Left hindlimb (tissue), 1 donor: ENCODE data around the gene SMCP.

Experiments used
- DNase-seq: peaks from one replicate; pipeline ENCODE4 v3.0.0-alpha.2; 2018

SMCP gene

DNA sequence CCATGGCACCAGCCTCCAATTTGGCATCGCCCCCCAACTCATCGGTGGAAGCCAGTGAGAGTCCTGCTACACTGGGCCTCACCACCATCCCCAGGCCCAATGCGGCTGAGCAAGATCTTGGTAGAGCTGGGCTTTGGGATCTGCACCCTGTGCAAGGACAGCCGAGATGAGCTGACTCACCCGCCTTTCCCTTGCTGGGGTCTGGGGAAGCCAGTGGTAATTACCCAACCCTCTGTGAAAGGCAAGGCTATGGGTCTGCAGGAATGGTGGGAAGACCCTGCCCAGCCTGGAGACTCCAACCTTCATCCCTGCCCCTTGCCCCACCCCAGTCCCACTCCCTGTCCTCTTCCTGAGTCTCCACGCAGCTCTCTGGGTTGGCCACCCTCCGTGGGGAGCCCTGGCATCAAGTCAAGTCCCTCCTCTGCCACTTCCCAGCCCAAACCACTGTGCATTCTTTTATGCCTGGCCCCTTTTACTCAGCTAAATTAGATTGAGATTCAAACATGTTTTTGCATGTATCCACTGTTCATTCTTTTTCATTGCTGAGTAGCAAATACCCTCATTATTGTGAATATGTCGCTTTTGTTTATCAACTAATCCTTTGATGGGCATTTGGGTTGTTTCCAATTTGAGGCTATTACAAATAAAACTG, 8.8 kb downstream of the SMCP start:
- no peak for DNase-seq

DNA sequence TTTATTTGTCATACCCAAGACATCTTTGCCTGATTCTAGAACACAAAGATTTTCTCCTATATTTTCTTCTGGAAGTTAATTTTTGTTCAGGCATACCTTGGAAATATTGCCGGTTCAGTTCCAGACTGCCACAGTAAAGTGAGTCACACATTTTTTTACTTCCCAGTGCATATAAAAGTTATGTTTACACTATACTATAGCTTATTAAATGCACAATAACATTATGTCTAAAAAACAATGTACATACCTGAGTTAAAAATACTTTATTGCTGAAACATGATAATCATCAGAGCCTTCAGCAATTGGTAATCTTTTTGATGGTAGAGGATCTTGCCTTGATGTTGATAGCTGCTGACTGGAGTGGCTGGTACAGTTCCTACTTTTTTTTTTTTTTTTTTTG, 10.0 kb downstream of the SMCP start:
- no peak for DNase-seq

DNA sequence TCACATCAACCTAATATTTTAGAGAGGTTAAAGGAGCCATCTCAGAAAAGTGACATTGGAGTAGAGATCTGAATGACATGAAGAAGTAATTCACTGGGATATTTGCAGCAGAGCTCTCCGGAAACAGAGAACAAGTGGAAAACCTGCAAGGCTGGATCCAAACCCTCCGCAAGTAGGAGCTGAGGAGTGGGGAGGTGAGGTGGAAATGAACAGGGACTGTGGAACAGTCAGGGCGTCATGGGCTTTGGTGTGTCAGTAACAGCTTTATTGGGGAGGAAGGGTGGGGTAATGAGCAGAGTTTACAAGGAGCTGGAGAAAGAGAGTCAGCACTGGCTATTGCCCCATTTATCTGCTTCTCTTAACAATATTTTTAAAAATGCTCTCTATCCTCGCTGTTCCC, 20.9 kb downstream of the SMCP start:
- no peak for DNase-seq

DNA sequence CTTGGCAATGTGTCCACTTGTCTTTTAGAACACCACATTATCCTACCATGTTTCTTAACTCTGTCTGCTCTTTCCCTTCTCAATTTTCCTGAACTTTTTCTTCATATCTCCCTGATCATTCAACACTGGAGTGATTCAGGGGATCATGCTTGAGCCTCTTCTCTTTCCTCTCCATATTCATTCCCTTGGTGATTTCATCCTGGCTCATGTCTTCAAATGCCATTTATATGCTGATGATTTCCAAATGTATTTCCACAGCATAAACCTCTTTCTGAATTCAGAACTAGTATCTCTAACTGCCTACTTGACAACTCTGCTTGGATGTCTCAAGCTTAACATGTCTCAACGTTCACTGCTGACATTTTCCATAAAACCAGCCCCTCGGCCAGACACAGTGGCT, 21.8 kb downstream of the SMCP start:
- DNase-seq: no peak

DNA sequence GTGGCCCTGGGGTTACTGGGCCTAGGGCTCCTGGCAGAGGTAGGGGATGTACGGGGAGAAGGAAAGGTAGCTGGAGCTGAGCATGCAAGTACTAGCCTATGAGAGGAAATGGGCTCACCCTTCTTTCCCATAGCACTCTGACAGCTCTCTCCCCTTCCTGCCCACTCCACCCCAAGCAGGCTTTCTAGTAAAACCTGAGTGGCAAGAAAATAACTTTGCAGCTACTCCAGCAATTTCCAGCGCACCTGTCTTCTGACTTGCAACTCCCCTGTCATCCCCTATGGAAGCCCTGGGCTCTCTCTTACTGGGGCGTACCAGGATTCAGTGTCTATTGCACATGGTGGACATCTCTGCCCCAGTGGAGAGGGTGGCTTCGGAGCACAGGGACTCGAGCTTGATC, 23.5 kb downstream of the SMCP start:
- DNase-seq: no peak

DNA sequence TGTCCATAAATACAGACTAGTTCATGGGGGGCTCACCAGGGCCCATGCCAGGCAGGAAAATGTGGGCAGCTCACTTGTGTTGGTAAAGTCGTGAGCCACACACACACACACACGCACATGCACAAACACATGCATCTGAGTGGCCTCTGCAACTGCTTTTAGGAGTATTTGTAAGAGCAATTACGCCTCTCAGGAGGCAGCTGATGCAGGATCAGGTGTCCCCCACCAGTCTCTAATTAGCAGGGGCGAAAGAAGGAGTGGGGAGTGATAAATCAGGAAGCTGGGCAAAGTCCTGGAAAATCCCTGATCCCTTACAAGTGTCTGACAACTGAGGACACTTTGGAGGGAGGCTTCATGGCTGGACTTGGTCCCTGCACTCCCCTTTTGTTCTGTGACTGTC, 24.5 kb downstream of the SMCP start:
- DNase-seq: no peak

DNA sequence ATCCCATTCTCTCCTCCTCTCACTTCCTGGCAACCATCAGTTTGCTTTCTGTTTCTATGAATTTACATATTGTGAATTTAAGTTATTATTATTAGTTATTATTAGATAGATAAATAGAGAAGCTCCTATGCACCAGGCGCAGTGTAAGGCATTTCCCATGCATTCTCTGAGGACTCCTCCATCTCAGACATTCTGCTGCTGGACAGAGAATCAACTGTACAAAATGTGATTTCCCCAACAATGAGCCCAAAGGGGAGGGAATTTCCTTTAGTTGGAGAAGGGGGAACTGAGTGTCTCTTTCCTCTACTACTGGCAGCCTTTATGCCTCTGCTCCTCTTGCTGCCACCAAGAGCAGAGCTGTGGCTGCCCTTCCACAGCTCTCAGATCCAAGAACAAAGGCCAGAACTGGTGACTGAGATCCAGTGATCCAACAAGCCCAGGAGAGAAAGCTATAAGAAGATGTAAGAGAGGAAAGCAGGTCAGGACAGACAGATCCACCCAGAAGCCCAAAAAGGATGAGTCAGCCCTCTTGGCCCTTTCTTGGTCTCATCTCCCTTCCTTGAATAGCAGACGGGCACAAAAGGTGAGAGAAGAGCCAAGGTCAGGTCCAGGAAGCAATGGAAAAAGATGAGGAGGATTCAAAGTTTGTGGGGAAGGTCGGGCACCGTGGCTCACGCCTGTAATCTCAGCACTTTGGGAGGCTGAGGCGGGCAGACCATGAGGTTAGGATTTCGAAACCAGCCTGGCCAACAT, 26.7 kb downstream of the SMCP start:
- DNase-seq: no peak

DNA sequence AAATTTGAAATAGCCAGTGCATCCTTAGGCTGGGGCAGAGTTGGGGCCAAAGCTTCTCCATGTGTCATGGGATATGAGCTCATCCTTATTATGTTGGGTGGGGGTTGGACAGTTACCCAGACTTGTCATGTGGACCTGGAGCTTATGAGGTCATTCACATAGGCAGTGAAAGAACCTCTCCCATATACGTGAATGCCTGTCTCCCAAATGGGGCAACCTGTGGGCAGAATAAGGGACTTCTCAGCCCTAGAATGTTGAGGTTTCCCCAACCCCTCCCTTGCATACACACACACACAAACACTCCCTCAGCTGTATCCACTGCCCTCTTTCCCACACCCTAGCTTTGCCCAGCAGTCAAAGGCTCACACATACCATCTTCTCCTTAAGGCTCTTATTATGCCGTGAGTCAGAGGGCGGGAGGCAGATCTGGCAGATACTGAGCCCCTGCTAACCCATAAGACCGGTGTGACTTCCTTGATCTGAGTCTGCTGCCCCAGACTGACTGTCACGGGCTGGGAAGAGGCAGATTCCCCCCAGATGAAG, 28.0 kb downstream of the SMCP start:
- no peak for DNase-seq

DNA sequence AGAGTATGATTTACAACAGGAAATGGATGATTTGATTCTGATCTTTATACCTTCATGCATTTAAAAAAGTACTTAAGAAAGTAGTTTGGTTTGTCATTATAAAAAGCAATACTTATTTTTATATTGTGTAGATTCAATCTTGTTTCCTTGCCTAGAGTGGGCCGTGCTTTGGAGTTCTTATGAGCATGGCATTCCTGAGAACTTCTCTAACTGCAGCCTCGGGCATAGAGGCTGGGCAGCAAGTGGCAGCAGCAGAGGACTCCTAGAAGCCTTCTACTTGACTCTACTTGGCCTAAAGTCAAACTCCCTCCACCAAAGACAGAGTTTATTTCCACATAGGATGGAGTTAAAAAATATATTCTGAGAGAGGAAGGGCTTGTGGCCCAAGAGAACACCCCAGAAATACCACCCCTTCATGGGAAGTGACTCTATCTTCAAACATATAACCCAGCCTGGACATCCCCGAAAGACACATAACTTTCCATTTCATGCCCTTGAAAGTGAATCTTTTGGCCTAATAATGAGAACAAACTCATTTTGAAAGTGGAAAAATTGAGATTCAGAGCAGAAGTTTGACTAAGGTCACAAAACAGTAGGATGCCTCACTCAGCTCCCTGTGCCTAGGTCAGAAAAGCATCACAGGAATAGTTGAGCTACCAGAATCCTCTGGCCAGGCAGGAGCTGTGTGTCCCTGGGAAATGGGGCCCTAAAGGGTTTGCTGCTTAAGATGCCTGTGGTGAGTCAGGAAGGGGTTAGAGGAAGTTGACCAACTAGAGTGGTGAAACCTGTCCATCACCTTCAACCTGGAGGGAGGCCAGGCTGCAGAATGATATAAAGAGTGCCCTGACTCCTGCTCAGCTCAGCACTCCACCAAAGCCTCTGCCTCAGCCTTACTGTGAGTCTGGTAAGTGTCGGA, 29.8 kb downstream of the SMCP start, which contains the start of gene IVL:
Gene IVL, plus strand, starts transcription at position 861 of the 916 bp plus-strand sequence. CDS start 1,252 bp downstream, outside the sequence.
- DNase-seq: no peak

DNA sequence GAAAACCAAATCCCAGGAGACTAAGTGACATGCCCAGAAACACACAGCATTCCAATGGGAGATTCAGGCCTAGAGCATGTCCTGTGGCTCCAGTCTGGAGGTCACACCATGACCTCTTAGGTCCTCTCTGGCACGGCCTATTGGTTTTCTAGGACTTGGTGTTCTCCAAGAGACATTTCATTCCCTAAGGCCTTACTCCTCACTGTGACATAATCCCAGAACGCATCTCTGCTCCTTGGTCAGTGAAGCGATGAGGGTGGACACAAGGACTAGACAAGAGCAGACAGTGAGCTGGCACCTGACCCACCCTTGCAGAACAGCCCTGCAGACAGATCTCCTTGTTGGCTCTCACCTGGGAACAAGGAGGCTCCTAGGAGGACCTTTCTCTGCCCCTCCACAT, 31.1 kb downstream of the SMCP start:
- DNase-seq: no peak

DNA sequence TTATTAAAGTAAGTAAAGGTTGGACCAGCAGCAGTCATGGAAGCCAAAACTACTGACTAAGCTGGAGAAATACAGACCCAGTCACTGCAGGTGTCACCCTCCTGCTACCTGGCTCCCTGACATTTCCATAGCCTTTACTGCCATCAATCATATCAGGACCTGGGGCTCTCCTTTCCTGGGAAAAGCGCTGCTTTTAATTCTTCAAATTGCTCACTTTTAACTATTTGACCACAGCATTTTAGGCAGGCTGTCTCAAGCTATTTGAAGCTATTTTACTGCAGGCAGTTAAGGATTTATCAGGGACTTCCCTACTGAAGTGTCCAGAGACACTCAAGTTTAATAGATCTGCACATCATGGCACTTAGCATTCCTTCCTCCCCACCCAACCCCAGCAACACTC, 34.3 kb downstream of the SMCP start:
- DNase-seq: no peak

DNA sequence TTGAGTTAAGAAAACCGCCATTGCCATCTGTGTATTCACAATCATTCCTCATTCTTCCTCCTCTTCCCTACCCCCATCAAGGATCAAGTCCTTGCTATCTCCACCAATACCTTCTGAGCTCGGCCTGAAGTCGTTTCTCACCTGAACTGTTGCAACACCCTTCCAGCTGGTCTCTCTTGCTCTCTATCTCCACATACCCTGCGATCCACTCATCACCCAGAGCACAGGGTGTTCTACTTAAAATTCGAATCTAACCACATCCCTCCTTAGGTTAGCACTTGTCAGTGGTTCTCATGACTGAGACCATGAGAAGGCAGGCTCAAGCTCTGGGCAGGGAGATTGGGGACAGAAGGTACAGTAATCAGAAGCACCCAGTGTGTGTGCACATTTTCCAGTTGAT, 34.8 kb downstream of the SMCP start:
- DNase-seq: no peak

DNA sequence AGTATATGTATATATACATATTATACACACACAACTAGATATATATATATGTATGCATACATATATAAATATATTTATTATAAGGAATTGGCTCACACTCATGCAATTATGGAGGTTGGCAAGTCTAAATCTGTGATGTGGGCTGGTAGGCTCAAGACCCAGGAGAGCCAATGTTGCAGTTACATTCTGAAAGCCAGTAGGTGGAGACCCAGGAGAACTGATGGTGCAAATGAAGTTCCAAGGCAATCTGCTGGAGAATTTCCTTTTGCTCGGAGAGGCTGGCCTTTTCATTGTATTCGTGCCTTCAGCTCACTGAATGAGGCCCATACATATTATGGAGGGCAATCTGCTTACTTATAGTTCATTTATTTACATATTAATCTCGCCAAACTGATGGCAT, 39.7 kb downstream of the SMCP start:
- DNase-seq: no peak

DNA sequence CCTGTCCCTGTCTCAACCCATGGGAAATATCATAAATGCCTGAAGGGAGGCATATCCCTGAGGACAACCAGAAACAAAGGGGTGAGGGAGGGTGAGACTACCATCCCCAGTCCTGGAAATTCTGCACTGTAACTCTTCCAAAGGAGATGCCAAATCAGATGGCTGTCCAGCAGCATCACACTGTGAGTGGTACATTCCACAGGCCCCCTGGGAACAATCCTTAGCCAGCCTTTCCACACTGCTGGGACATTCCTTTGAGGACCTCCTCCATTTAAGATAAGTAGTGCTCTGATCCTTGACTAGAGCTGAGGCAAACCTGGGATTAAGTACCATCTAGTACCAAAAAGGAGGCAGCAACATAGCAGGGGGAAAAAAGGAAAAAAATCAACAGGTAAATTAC, 40.9 kb downstream of the SMCP start:
- DNase-seq: no peak

DNA sequence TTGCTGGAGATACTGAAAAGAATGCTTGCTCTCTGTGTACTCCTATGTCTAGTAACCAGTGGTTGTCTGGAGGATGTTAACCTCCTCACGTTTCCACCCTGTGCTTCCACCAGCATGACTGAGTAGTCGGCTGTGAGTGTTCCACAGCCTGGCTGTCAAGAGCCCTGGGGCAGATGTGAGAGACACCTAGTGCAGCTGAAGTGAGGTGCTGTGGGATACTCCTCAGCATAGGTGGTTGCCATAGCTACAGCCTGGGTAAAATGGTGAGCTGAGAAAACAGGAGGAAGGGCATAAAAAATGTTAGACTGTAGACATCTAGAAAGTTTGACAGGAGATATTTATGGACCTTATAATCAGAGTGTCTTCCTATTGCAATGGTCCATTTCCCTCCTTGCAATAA, 46.1 kb downstream of the SMCP start:
- DNase-seq: no peak

DNA sequence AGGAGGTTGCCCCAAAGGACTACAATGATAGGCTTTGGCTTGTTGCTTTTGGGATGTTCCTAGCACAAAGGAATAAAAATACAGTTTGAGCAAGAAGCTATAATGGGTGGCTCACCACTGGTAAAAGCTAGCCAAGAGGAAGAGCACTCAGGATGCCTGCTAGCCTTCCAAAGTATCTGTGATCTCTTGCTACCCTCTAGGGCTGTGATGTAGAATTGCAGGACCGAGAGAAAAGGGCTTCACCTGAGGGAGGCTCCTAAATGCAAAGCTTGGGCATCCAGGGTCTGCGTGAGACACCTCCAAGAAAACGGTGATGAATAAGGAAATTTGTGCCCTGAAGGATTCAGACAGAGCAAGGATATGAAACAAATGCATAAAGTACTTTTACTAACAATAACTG, 48.0 kb downstream of the SMCP start:
- no peak for DNase-seq

DNA sequence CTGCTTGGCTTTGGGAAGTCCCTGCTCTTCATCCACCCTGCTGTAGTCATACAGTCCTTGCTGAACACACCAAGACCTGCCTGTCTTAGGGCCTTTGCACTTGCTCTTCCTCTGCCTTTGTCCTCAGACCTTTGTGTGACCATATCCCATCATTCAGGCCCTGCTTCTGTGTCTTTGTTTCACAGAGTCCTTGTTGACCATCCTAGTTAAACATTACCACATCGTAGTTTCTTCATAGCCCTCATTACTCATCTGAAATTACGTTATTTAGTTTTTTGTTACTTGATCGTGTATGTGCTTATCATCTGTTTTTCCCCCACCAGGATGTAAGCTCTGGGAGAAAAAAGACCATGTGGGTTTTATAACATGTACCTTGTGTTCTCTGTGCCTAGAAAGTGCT, 50.5 kb downstream of the SMCP start:
- no peak for DNase-seq

DNA sequence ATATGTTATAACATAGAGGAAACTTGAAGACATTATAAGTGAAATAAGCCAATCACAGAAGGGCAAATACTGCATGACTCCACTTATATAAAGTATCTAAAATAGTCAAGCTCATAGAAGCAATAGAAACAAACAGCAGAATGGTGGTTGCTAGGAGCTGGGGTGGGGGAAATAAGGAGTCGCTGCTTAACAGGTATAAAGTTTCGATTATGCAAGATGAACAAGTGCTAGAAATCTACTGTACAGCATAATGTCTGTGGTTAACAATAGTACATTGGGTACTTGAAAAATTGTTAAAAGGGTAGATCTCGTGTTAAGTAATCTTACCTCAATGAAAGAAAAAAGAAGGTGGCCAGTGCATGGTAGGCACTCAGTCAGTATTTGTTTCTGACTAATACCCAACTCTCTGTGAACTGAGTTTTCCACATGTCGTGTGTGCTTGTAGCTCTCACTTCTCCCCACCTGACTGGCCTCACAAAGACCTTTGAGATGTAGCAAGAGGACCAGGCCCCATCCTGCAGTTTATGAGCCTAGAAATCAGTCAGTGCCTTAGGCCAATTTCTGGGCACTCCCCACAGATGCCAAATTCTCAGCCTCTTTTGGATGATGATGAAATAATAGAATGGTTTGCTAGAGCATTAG, 54.2 kb downstream of the SMCP start:
- DNase-seq: no peak

DNA sequence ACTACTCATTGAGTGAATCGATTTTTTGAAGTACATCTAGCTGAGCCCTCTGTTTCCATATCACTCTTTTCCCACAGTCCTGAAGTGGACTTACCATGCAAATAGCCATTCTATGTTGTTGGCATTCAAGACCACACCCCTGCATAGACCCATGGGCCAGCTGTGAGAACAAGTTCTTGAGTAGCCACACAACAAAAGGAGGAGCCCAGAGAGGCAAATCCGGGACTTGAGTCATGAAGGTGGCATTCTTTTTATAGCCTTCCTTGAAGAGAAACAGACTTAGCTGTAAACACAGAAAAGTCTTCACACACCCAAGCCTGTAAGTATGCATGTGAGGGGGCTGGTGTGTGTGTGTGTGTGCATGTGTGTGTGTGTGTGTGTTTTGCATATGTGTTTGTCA, 55.1 kb downstream of the SMCP start:
- DNase-seq: no peak
